ENCODE measurements around the gene TCIRG1. TPM values are rescaled to one million over a fixed set of nuclear protein-coding genes. Genes with fewer than 3 reads are reported as not detected.

Gene TCIRG1
- total RNA-seq, 1 donor from 2014 or later: 33.6 TPM

GRCh38 chr11:68043349-68044144 is 4.7 kb downstream of the TCIRG1 start:
- peaks cover 2% of the 10 kb centered on the region for H3K4me1 Mint-ChIP-seq (ENCODE audit: low read depth)
- H3K27me3 Mint-ChIP-seq: no peaks in the 10 kb centered on the region
- no peak overlapping the region for H3K27ac Mint-ChIP-seq
- H3K36me3 Mint-ChIP-seq (ENCODE audit: insufficient read depth): no peaks in the 10 kb centered on the region
- H3K4me3 Mint-ChIP-seq (ENCODE audit: low read depth): no peak overlapping the region
- TF ChIP-seq, protein P1, sequence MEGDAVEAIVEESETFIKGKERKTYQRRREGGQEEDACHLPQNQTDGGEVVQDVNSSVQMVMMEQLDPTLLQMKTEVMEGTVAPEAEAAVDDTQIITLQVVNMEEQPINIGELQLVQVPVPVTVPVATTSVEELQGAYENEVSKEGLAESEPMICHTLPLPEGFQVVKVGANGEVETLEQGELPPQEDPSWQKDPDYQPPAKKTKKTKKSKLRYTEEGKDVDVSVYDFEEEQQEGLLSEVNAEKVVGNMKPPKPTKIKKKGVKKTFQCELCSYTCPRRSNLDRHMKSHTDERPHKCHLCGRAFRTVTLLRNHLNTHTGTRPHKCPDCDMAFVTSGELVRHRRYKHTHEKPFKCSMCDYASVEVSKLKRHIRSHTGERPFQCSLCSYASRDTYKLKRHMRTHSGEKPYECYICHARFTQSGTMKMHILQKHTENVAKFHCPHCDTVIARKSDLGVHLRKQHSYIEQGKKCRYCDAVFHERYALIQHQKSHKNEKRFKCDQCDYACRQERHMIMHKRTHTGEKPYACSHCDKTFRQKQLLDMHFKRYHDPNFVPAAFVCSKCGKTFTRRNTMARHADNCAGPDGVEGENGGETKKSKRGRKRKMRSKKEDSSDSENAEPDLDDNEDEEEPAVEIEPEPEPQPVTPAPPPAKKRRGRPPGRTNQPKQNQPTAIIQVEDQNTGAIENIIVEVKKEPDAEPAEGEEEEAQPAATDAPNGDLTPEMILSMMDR (IDR thresholded peaks at IDR 0.05; ENCODE audit: unreplicated experiment): no peak
- no peak for DNase-seq (ENCODE audit: low spot score, unreplicated experiment)
- no peaks in the 10 kb centered on the region for H3K9me3 Mint-ChIP-seq (ENCODE audit: low read depth)

GRCh38 chr11:68044145-68044813 is 5.5 kb downstream of the TCIRG1 start:
- DNase-seq (ENCODE audit: low spot score, unreplicated experiment): no peak
- H3K9me3 Mint-ChIP-seq (ENCODE audit: low read depth): no peaks in the 10 kb centered on the region
- peaks cover 2% of the 10 kb centered on the region for H3K4me1 Mint-ChIP-seq (ENCODE audit: low read depth)
- TF ChIP-seq, protein P1 (IDR thresholded peaks at IDR 0.05; ENCODE audit: unreplicated experiment): no peak
- no peak overlapping the region for H3K27ac Mint-ChIP-seq
- no peak overlapping the region for H3K4me3 Mint-ChIP-seq (ENCODE audit: low read depth)
- no peaks in the 10 kb centered on the region for H3K36me3 Mint-ChIP-seq (ENCODE audit: insufficient read depth)
- H3K27me3 Mint-ChIP-seq: no peaks in the 10 kb centered on the region

DNA sequence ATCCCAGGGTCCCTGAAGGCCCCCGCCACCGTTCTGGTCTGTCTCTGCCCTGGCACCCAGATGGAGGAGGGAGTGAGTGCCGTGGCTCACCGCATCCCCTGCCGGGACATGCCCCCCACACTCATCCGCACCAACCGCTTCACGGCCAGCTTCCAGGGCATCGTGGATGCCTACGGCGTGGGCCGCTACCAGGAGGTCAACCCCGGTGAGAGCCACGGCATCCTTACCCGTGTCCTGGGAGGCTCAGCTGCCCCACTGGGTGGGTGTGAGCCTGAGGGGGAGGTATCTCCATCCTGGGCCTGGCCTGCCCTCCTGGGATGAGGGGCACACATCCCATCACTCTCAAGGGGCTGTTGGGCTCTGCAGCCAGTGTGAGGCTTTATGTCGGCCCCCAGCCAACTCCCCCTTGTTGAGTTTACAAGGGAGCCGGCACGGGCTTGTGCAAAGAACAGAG is 6.1 kb downstream of the TCIRG1 start:
- Mint-ChIP-seq H3K9me3 (ENCODE audit: low read depth) (no peaks in the 10 kb centered on the region), H3K4me1 (ENCODE audit: low read depth) (peaks cover 2% of the 10 kb centered on the region), H3K27me3 (no peaks in the 10 kb centered on the region), H3K27ac (no peak overlapping the region), H3K4me3 (ENCODE audit: low read depth) (no peak overlapping the region), H3K36me3 (ENCODE audit: insufficient read depth) (no peaks in the 10 kb centered on the region)
- TF ChIP-seq, protein P1 (IDR thresholded peaks at IDR 0.05; ENCODE audit: unreplicated experiment): no peak
- no peak for DNase-seq (ENCODE audit: low spot score, unreplicated experiment)

- TF ChIP-seq, protein P1 (IDR thresholded peaks at IDR 0.05; ENCODE audit: unreplicated experiment): no peak
- Mint-ChIP-seq H3K27me3 (no peaks in the 10 kb centered on the region), H3K4me1 (ENCODE audit: low read depth) (no peaks in the 10 kb centered on the region), H3K27ac (no peak overlapping the region), H3K9me3 (ENCODE audit: low read depth) (no peaks in the 10 kb centered on the region), H3K36me3 (ENCODE audit: insufficient read depth) (peaks cover 2% of the 10 kb centered on the region), H3K4me3 (ENCODE audit: low read depth) (no peak overlapping the region)
- no peak for DNase-seq (ENCODE audit: low spot score, unreplicated experiment)
Observed at GRCh38 chr11:68047437-68048290, 8.8 kb downstream of the TCIRG1 start.

Measured in progenitor cell of endocrine pancreas (in vitro differentiated cells).